Anterior cingulate cortex (tissue), 58 donors: Measurements from ENCODE around the gene VIT.

Source experiments
- DNase-seq, 58 donors: peaks; one replicate each; lab custom pipeline; 2025; lab: John Stamatoyannopoulos, UW

Gene VIT

DNA sequence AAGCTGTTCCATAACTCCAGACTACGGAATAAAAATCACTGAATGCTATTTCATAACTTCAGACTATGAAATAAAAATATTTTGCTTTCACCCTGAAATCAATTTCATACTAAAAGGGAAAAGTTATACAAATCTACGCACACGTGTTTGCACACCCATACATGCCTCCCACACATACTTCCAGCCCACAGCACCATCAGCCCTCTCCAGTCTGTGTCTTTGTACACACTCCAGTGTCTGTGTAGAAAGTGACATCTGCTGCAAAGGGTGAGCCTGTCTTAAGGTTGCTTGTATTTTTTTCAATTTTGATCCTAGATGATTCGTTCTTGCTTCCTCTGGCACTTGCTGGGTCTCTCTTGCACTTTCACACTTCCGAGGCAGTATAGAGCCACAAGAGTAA lies 53.6 kb downstream of the VIT start:
- no peak for DNase-seq

- DNase-seq, result no peak
Observed at GRCh38 chr2:36753706-36754221, 57.3 kb downstream of the VIT start.

- no peak for DNase-seq
Observed at GRCh38 chr2:36754578-36754977, 58.1 kb downstream of the VIT start.

DNA sequence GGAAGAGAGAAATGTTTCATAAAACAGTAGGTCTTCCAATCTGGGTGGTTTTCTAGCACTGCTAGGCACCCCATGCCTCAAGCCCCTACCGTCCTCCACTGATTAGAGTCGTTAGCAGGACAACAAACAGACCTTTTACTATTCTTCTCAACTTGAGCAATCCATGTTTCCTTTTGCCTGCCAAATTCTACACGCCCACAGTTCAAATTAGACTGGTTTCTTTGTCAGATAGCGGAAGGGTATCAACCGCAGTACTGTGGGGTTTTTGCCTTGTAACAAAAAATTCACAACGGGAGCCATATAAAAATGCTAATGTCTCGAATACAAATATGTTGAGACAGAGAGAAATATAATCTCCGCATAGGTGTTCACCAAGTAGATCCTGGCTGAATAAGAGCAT lies 59.9 kb downstream of the VIT start:
- DNase-seq, result no peak

GRCh38 chr2:36762764-36763490 lies 66.4 kb downstream of the VIT start:
- DNase-seq, result no peak

- DNase-seq, result no peak
Observed at GRCh38 chr2:36769106-36769505, 72.6 kb downstream of the VIT start.

- DNase-seq, result no peak
Observed at GRCh38 chr2:36770542-36771287, 74.2 kb downstream of the VIT start.

DNA sequence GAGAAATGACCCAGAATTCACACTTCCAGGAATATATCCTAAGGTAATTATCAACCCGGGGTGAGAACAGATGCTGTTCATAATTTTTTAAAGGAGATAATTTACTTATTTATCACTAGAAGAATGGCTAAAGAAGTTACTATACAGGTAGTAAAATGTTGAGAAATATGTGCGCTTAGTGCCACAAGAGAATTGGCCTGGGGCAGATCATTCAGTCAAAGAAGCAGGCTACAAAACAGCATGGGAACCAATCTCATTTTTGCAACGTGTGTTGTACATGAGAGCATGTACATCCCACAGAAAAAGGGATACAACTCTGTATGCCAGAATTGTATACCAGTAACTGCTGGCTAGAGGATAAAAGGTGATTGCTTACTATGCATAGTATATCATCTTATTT lies 75.2 kb downstream of the VIT start:
- no peak for DNase-seq

- no peak for DNase-seq
Observed at GRCh38 chr2:36773947-36774346, 77.4 kb downstream of the VIT start.

GRCh38 chr2:36775261-36775660 lies 78.8 kb downstream of the VIT start:
- DNase-seq, result no peak

GRCh38 chr2:36775806-36776205 lies 79.3 kb downstream of the VIT start:
- DNase-seq, result no peak

GRCh38 chr2:36777272-36777671 lies 80.8 kb downstream of the VIT start:
- DNase-seq, result no peak

- DNase-seq, result no peak
Observed at GRCh38 chr2:36777788-36778187, 81.3 kb downstream of the VIT start.

- DNase-seq, result no peak
Observed at GRCh38 chr2:36779462-36779861, 83.0 kb downstream of the VIT start.

GRCh38 chr2:36780231-36780839 lies 83.8 kb downstream of the VIT start:
- DNase-seq, result peak in 2 of 58 donors; percentile 37 to 42

DNA sequence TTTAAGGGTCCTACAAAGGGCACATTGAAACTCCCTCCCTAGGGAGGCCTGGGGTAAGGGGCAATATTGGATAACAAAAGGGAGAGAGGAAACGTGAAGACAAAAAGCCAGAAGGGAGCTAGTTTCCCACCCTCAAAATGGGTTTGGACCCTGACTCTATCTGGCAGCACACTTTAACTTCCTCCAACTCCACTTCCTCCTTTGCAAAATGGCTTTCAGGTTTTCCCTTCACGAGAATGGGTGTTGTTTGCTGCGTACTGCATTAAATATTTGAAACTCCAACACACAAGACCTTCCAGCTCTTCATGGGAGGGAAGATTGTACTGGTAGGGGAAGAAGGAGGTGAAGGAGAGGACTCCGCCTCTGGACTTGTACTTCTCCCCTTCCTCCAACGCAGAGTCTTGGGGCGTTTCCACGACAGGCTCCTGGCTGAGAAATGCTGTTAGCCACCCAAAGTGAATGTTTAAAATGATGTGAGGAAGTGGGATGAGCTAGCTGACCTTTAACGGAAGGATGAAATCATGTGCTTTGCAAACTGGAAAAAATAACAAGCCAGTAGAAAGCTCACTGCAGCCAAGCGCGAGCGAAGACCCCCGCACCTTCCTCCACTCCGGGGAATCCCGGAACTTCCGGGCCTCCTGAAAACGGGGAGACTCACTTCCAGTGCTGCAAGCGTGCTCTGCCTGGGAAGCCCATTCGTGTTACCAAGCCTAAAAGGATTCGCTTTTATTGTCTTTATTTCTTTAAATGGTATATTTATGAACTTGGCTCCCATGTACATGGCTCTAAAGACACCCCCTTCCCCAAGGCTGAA lies 85.6 kb downstream of the VIT start:
- DNase-seq, result no peak

GRCh38 chr2:36783246-36783645 lies 86.7 kb downstream of the VIT start:
- no peak for DNase-seq

DNA sequence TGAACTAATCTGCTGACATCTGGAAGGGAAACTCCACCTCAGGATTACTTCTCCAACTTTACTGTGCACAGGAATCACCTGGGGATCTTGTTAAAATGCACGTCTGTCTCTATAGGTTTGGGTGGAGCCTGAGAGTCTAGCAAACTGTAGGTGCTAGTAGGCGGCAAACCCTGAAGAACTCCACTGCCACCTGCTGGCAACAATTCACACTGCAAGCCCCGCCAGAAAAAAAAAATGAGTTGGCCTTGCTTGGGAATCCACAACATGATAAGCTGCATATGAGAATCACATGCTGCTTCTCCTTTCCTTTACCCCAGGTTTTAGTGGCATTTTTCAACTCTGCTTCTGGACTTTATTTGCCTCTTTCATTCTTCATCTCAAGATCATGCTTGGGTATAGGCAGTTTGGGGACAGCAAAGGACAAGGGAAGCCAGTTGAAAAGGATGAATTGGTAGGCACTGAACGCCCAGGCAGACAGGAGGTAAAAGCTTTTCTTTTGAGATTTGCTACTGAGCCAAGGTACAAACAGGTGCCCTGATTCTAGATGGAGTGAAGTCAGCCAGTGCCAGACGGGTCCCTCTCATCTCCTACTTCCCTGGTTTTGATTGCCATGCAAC lies 88.8 kb downstream of the VIT start:
- DNase-seq, result peak in 33 of 58 donors; percentile 3 to 48 (median 13)

DNA sequence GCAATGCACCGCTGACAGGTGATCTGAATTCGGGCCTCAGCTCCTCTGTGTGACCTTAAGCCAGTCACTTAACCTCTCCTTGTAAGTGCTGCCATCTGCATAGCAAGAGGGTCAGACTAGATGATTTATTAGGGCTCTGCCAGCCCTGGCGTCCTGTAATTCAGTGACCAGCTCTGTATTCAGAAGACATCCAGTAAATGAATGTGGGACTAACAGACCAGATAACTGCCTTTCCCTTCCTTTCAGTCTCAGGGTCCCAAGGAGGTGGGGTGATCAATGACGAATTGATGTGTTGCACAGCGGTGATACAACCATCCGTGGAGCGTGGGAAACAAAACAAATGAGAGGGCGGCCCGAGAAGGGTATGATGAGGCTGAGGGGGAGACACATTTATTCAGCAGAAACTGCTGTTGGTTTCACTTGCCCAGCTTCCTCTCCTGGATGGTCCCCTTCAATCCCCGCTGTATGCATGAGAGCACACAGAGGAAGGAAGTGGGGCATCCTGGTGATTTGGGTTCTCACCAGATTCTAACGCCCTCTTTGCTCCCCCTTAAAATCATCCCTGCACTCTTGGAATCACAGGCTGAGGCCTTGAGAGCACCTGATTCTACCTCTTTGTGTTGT lies 92.8 kb downstream of the VIT start:
- DNase-seq, result no peak

DNA sequence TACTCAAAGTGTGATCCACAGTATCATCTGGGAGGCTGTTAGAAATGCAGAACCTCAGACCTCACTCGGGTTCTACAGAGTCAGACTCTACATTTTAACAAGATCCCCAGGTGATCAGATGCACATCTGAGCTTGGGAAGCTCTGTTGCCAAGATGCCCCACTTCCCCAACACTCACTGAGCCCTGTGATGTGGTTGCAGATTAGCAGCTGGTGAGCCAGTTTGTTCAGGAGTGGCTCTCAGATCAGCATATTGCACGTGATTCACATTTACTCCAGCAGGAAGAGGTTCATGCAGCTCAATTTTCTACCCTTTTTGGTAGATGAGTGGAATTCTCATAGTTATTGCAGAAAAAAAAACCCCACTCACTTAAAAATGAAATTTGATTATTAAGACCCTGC lies 96.4 kb downstream of the VIT start:
- no peak for DNase-seq
